ENCODE results near the gene TIMM44.
"Not testable (repeated sequence)": the region's sequence is repeated elsewhere in the genome, so short reads cannot be mapped to it uniquely, and the experiment has no call there.

The TIMM44 gene

GRCh38 chr19:7944177-7944761 lies 803 bp upstream of the TIMM44 start:
- peak; percentile 72 for DNase-seq (ENCODE audit: low read depth in 2 of 2)

- no peak for DNase-seq (ENCODE audit: low read depth in 2 of 2)
These were observed 454 bp downstream of the TIMM44 start for GRCh38 chr19:7942981-7943443.

- DNase-seq (ENCODE audit: low read depth in 2 of 2): no peak
These were observed 1.4 kb downstream of the TIMM44 start for GRCh38 chr19:7941895-7942596.

- DNase-seq (ENCODE audit: low read depth in 2 of 2): no peak
These were observed 2.6 kb downstream of the TIMM44 start for GRCh38 chr19:7940841-7941240.

- no peak for DNase-seq (ENCODE audit: low read depth in 2 of 2)
These were observed 8.7 kb downstream of the TIMM44 start for GRCh38 chr19:7934766-7935165.

GRCh38 chr19:7933828-7934725 lies 9.4 kb downstream of the TIMM44 start:
- DNase-seq (ENCODE audit: low read depth in 2 of 2): no peak

- DNase-seq (ENCODE audit: low read depth in 2 of 2): no peak
These were observed 10.1 kb downstream of the TIMM44 start for GRCh38 chr19:7933411-7933810.

- DNase-seq (ENCODE audit: low read depth in 2 of 2): no peak
These were observed 10.6 kb downstream of the TIMM44 start for GRCh38 chr19:7932930-7933300.

GRCh38 chr19:7932276-7932929 lies 11.1 kb downstream of the TIMM44 start:
- DNase-seq (ENCODE audit: low read depth in 2 of 2): no peak

- DNase-seq (ENCODE audit: low read depth in 2 of 2): no peak
These were observed 12.0 kb downstream of the TIMM44 start for GRCh38 chr19:7931221-7932061.

GRCh38 chr19:7930765-7931164 lies 12.7 kb downstream of the TIMM44 start:
- DNase-seq (ENCODE audit: low read depth in 2 of 2): no peak

- DNase-seq (ENCODE audit: low read depth in 2 of 2): not testable (repeated sequence)
These were observed 13.4 kb downstream of the TIMM44 start for GRCh38 chr19:7930030-7930429.

GRCh38 chr19:7928741-7929701 lies 14.4 kb downstream of the TIMM44 start:
- peak; percentile 41 to 54 for DNase-seq (ENCODE audit: low read depth in 2 of 2)

- no peak for DNase-seq (ENCODE audit: low read depth in 2 of 2)
These were observed 15.1 kb downstream of the TIMM44 start for GRCh38 chr19:7928334-7928706.

- DNase-seq (ENCODE audit: low read depth in 2 of 2): no peak
These were observed 15.7 kb downstream of the TIMM44 start for GRCh38 chr19:7927605-7928333.

GRCh38 chr19:7926727-7927604 lies 16.5 kb downstream of the TIMM44 start:
- DNase-seq (ENCODE audit: low read depth in 2 of 2): no peak

GRCh38 chr19:7926021-7926726 lies 17.3 kb downstream of the TIMM44 start, which contains the start of gene CTXN1:
Gene CTXN1 (minus strand): TSS chr19:7926135. CDS start chr19:7925538, 597 bp downstream.
- peak; percentile 63 to 64 for DNase-seq (ENCODE audit: low read depth in 2 of 2)
